Measurements from ENCODE around the gene IP6K3.

DNA sequence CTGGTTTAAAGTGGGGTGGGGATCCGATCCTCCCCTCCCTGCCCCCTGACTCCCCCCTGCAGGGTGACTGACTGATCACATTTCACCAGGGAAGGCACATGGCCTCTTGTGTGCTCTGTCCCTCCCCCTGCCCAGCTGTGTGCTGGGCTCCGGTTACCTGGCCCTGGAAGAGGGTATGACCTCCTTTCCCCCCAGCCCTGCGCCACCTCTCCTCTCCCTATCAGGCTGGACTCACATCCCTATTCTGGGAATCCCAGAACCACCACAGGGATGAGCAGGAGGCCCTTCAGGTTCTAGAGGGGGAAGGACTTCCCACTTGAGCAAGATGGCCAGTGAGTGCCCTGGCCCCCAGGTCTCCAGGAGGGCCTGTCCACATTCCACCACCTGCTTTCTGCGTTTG lies 2.1 kb upstream of the IP6K3 start:
- TF ChIP-seq YY1 (IDR thresholded peaks at IDR 0.05; ENCODE audit: insufficient read depth, insufficient read length) (no peak), ZNF274 (IDR thresholded peaks at IDR 0.05; ENCODE audit: low read depth, low read length) (no peak)
